MM.1S (cell line): ENCODE measurements around the gene NAA15.

Experiments used
- DNase-seq: peaks from one replicate; pipeline ENCODE4 v3.0.0-alpha.2; 2015
- H2AFZ ChIP-seq: fragments of 300-600 bp; sonication (generic); 2 replicates; pipeline ENCODE4 v1.6.0; 2016; ENCODE audit warnings: antibody characterized with exemption, low read length
- H3F3A ChIP-seq: fragments of 300-600 bp; sonication (generic); 2 replicates; pipeline ENCODE4 v1.6.1; 2016; ENCODE audit warnings: mild to moderate bottlenecking, antibody characterized with exemption, low read length, moderate library complexity, mixed read lengths; ENCODE audit not compliant: insufficient read depth
- H3K27ac ChIP-seq: fragments of 300-600 bp; sonication (generic); 2 replicates; pipeline ENCODE4 v1.5.1; 2016; ENCODE audit warnings: mild to moderate bottlenecking, low read length
- H3K27me3 ChIP-seq: fragments of 300-600 bp; sonication (generic); replicated peaks from 2 replicates; pipeline ENCODE4 v1.6.0; 2016; ENCODE audit warnings: low read length; ENCODE audit not compliant: insufficient read depth
- H3K36me3 ChIP-seq: fragments of 300-600 bp; sonication (generic); replicated peaks from 2 replicates; pipeline ENCODE4 v1.6.1; 2016; ENCODE audit warnings: mild to moderate bottlenecking, low read length, mixed read lengths; ENCODE audit not compliant: insufficient read depth
- H3K4me1 ChIP-seq: fragments of 300-600 bp; sonication (generic); 2 replicates; pipeline ENCODE4 v1.6.1; 2016; ENCODE audit warnings: low read length, mixed read lengths
- H3K4me2 ChIP-seq: fragments of 300-600 bp; sonication (generic); 2 replicates; pipeline ENCODE4 v1.6.0; 2016; ENCODE audit warnings: low read depth, low read length
- H3K4me3 ChIP-seq: fragments of 300-600 bp; sonication (generic); 2 replicates; pipeline ENCODE4 v1.5.1; 2016; ENCODE audit warnings: low read length, mixed read lengths
- H3K79me2 ChIP-seq: fragments of 300-600 bp; sonication (generic); 2 replicates; pipeline ENCODE4 v1.6.1; 2016; ENCODE audit warnings: mixed run types, low read length, mixed read lengths
- H3K9ac ChIP-seq: fragments of 300-600 bp; sonication (generic); 2 replicates; pipeline ENCODE4 v1.6.1; 2016; ENCODE audit warnings: low read length, mixed read lengths
- H3K9me2 ChIP-seq: fragments of 300-600 bp; sonication (generic); replicated peaks from 2 replicates; pipeline ENCODE4 v1.6.1; 2016; ENCODE audit warnings: mild to moderate bottlenecking, low read length, mixed read lengths; ENCODE audit not compliant: insufficient read depth
- H3K9me3 ChIP-seq: fragments of 300-600 bp; sonication (generic); replicated peaks from 2 replicates; pipeline ENCODE4 v1.6.1; 2016; ENCODE audit warnings: mild to moderate bottlenecking, low read length, mixed read lengths; ENCODE audit not compliant: insufficient read depth
- H4K20me1 ChIP-seq: fragments of 300-600 bp; sonication (generic); 2 replicates; pipeline ENCODE4 v1.6.1; 2016; ENCODE audit warnings: mild to moderate bottlenecking, low read length, moderate library complexity, mixed read lengths; ENCODE audit not compliant: insufficient read depth
- CTCF ChIP-seq: fragments of 300-600 bp; sonication (generic); IDR thresholded peaks from 2 replicates; pipeline ENCODE4 v1.5.1; 2016; ENCODE audit warnings: antibody characterized with exemption, low read length, mixed read lengths
- EZH2 ChIP-seq: fragments of 300-600 bp; sonication (generic); optimal IDR thresholded peaks from 2 replicates; pipeline ENCODE3; 2017; ENCODE audit warnings: low read depth, mild to moderate bottlenecking, antibody characterized with exemption, low read length, mixed read lengths
- EZH2phosphoT487 ChIP-seq: fragments of 300-600 bp; sonication (generic); IDR thresholded peaks from 2 replicates; pipeline ENCODE4 v1.6.1; 2018; ENCODE audit warnings: antibody characterized with exemption, low read length

The NAA15 gene

GRCh38 chr4:139324620-139325019 lies 23.3 kb downstream of the NAA15 start:
- Histone ChIP-seq H3K9me3 (no peaks in the 10 kb centered on the region), H3K79me2 (peaks cover 100% of the 10 kb centered on the region), H2AFZ (no peak overlapping the region), H3K27ac (no peak overlapping the region), H3F3A (peaks cover 6% of the 10 kb centered on the region), H3K4me3 (no peak overlapping the region), H3K27me3 (no peaks in the 10 kb centered on the region), H3K9me2 (no peaks in the 10 kb centered on the region), H3K9ac (no peak overlapping the region), H4K20me1 (peaks cover 31% of the 10 kb centered on the region; the same call in 1 of the 2 replicates), H3K4me2 (no peak overlapping the region), H3K36me3 (no peaks in the 10 kb centered on the region; the same call in 1 of the 2 replicates), H3K4me1 (peaks cover 9% of the 10 kb centered on the region)
- DNase-seq = no peak
- no peak for TF ChIP-seq CTCF

- H3K9me2 ChIP-seq = no peaks in the 10 kb centered on the region
- H3F3A ChIP-seq = no peaks in the 10 kb centered on the region
- no peak overlapping the region for H2AFZ ChIP-seq
- H3K4me2 ChIP-seq = no peak overlapping the region
- no peak overlapping the region for H3K27ac ChIP-seq
- no peak overlapping the region for H3K4me3 ChIP-seq
- H3K9ac ChIP-seq = no peak overlapping the region
- H3K9me3 ChIP-seq = no peaks in the 10 kb centered on the region
- peaks cover 43% of the 10 kb centered on the region for H4K20me1 ChIP-seq
- no peaks in the 10 kb centered on the region; the same call in none of the 2 replicates for H3K36me3 ChIP-seq
- TF ChIP-seq EZH2phosphoT487 (no peak), CTCF (no peak), EZH2 (no peak)
- H3K79me2 ChIP-seq = peaks cover 100% of the 10 kb centered on the region
- no peaks in the 10 kb centered on the region for H3K27me3 ChIP-seq
- 0 out of 2 replicates have a peak, but pooled peaks cover 3% of the 10 kb centered on the region for H3K4me1 ChIP-seq
- no peak for DNase-seq
Measured at GRCh38 chr4:139329665-139330200, 28.4 kb downstream of the NAA15 start.

GRCh38 chr4:139330283-139330682 lies 29.0 kb downstream of the NAA15 start:
- Histone ChIP-seq H3K4me2 (no peak overlapping the region), H3K4me1 (0 out of 2 replicates have a peak, but pooled peaks cover 3% of the 10 kb centered on the region), H3K9me2 (no peaks in the 10 kb centered on the region), H3K36me3 (no peaks in the 10 kb centered on the region; the same call in none of the 2 replicates), H2AFZ (no peak overlapping the region), H3K27ac (no peak overlapping the region), H3K9me3 (no peaks in the 10 kb centered on the region), H3K27me3 (no peaks in the 10 kb centered on the region), H3K79me2 (peaks cover 100% of the 10 kb centered on the region), H3K4me3 (no peak overlapping the region), H3F3A (no peaks in the 10 kb centered on the region), H3K9ac (no peak overlapping the region), H4K20me1 (peaks cover 38% of the 10 kb centered on the region)
- no peak for DNase-seq
- TF ChIP-seq EZH2 = no peak
- no peak for TF ChIP-seq EZH2phosphoT487
- TF ChIP-seq CTCF = no peak
